Right lobe of liver (tissue), 6 donors: ENCODE data around the gene CCDC30. TPM values are rescaled to one million over a fixed set of nuclear protein-coding genes. Genes with fewer than 3 reads are reported as not detected.

ENCODE experiments used
- ATAC-seq, 4 donors: fragments of 200-7000 bp; cut with Tn5 transposase; one replicate each; pipeline ENCODE4 v1.9.1; 2020; ENCODE audit warnings: mild to moderate bottlenecking in 4 of 4, moderate library complexity in 4 of 4
- DNase-seq, 3 donors: peaks; one replicate each; pipeline ENCODE4 v3.0.0-alpha.2; 2020
- H3K27ac ChIP-seq, 3 donors: fragments of 200-600 bp; one replicate each; pipeline ENCODE4 v1.8.0; 2022
- H3K27me3 ChIP-seq, 2 donors: fragments of 200-600 bp; one replicate each; pipeline ENCODE4 v1.8.0; 2022
- H3K36me3 ChIP-seq, 4 donors: fragments of 200-600 bp; sonication (generic) in 1 of 4; one replicate each; pipeline versions ENCODE4 v1.5.1 to v1.8.0; 2017 to 2022; ENCODE audit warnings: control low read depth in 1 of 4
- H3K4me1 ChIP-seq, 4 donors: fragments of 200-600 bp; sonication (generic) in 1 of 4; one replicate each; pipeline versions ENCODE4 v1.5.1 to v1.8.0; 2017 to 2022; ENCODE audit warnings: control low read depth in 1 of 4
- H3K4me3 ChIP-seq, 3 donors: fragments of 200-600 bp; one replicate each; pipeline ENCODE4 v1.8.0; 2022
- H3K9me3 ChIP-seq, 4 donors: fragments of 200-600 bp; sonication (generic) in 1 of 4; one replicate each; pipeline versions ENCODE4 v1.5.1 to v1.8.0; 2017 to 2022; ENCODE audit warnings: control low read depth in 1 of 4
- CTCF ChIP-seq, 4 donors: fragments of 200-600 bp in 3 of 4; fragments of 450-650 bp in 1 of 4; IDR thresholded peaks; one replicate each; pipeline versions ENCODE4 v1.5.1 to v1.8.0; 2016 to 2022; ENCODE audit warnings: antibody characterized with exemption in 4 of 4, mild to moderate bottlenecking in 2 of 4
- POLR2A ChIP-seq: fragments of 450-650 bp; IDR thresholded peaks from one replicate; pipeline ENCODE4 v1.6.1; 2017; ENCODE audit warnings: antibody characterized with exemption, mild to moderate bottlenecking
- WGBS: methylation state at CpG from one replicate; pipeline ENCODE4 v1.1.6; 2018; ENCODE audit warnings: low coverage, low lambda C conversion rate; ENCODE audit not compliant: insufficient coverage; ENCODE audit errors: missing lambda C conversion rate; 5-methylcytosine and 5-hydroxymethylcytosine counted together
- intact Hi-C, 2 donors: fragments of 100-400 bp; cut with DNase I; formaldehyde crosslinking; loops; one replicate each; pipeline versions ENCODE4 v1.11.2 to v1.14.1; 2022
- total RNA-seq, 6 experiments: library from RNA; depleted of rRNA in 2 of 6; stranded (reverse); fragments of >200 nt in 2 of 6; fragmentation: NEBNext Ultra II Directional in 3 of 6; extraction: Animal tissue kit (Norgen Biotek cat#: 25700) in 3 of 6; gene quantifications; one replicate each; pipeline versions ENCODE4 v1.1.0 to v1.2.4, GENCODE V29; 2016 to 2023
- donor health status: DM: no; HTN: yes; CAD: no.
- donor health status: DM: no; HTN: no; CAD: no.
- donor health status: DM: no; HTN: no; CAD: no.
- donor health status: DM: no; HTN: yes; CAD: no.
- donor health status: DM: no; HTN: yes; CAD: no.

Gene CCDC30
- total RNA-seq, 6 experiments from 2014 or later = 0.37 to 1.4 (median 1.0) TPM

GRCh38 chr1:42430286-42431135 is 32.6 kb upstream of the CCDC30 start:
- no peak for DNase-seq
- H3K9me3 ChIP-seq = no peaks in the 10 kb centered on the region
- no peaks in the 10 kb centered on the region for H3K36me3 ChIP-seq
- peak in 1 of 4 donors; percentile 22 for ATAC-seq
- H3K27ac ChIP-seq = no peak overlapping the region
- TF ChIP-seq POLR2A (no peak), CTCF (IDR thresholded peaks at IDR 0.05) (no peak)
- H3K4me1 ChIP-seq = peaks cover 0 to 15% (median 6%) of the 10 kb centered on the region in 4 donors
- H3K27me3 ChIP-seq = no peaks in the 10 kb centered on the region
- intact Hi-C loops = no loop called here
- WGBS = 87% methylated on average over 3 of the region's 3 CpGs
- H3K4me3 ChIP-seq = no peak overlapping the region

GRCh38 chr1:42431514-42431913 is 31.6 kb upstream of the CCDC30 start:
- Histone ChIP-seq H3K36me3 (no peaks in the 10 kb centered on the region), H3K9me3 (no peaks in the 10 kb centered on the region), H3K4me3 (no peak overlapping the region), H3K27me3 (no peaks in the 10 kb centered on the region), H3K27ac (peak overlapping the region in 1 of 3 donors; percentile 9), H3K4me1 (peaks cover 0 to 15% (median 6%) of the 10 kb centered on the region in 4 donors)
- intact Hi-C loops = no loop called here
- TF ChIP-seq POLR2A (no peak), CTCF (IDR thresholded peaks at IDR 0.05) (no peak)
- DNase-seq = peak in 1 of 3 donors; percentile 71
- WGBS = 40% methylated on average over 3 of the region's 3 CpGs
- peak; percentile 85 to 97 (median 92) for ATAC-seq

- DNase-seq (no peak), ATAC-seq (no peak)
- Histone ChIP-seq H3K36me3 (no peaks in the 10 kb centered on the region), H3K27ac (no peak overlapping the region), H3K4me1 (peaks cover 0 to 15% (median 6%) of the 10 kb centered on the region in 4 donors), H3K9me3 (no peaks in the 10 kb centered on the region), H3K27me3 (no peaks in the 10 kb centered on the region), H3K4me3 (no peak overlapping the region)
- TF ChIP-seq POLR2A (no peak), CTCF (IDR thresholded peaks at IDR 0.05) (no peak)
- WGBS = 97% methylated on average over 4 of the region's 4 CpGs
- intact Hi-C loops = no loop called here
Measured at GRCh38 chr1:42432714-42433113, 30.4 kb upstream of the CCDC30 start.

- intact Hi-C loops = no loop called here
- H3K36me3 ChIP-seq = no peaks in the 10 kb centered on the region
- no peak for TF ChIP-seq CTCF (IDR thresholded peaks at IDR 0.05)
- no peak for TF ChIP-seq POLR2A
- H3K4me1 ChIP-seq = peaks cover 0 to 15% (median 6%) of the 10 kb centered on the region in 4 donors
- no peaks in the 10 kb centered on the region for H3K9me3 ChIP-seq
- ATAC-seq = no peak
- 79% methylated on average over 3 of the region's 6 CpGs for WGBS
- no peak for DNase-seq
- no peak overlapping the region for H3K4me3 ChIP-seq
- no peak overlapping the region for H3K27ac ChIP-seq
- no peaks in the 10 kb centered on the region for H3K27me3 ChIP-seq
Measured at GRCh38 chr1:42433369-42433768, 29.7 kb upstream of the CCDC30 start.
